Thoracic aorta (tissue), 2 donors: ENCODE data around the gene RAVER1. TPM values are rescaled to one million over a fixed set of nuclear protein-coding genes. Genes with fewer than 3 reads are reported as not detected.

Source experiments
- ATAC-seq: fragments of 150-250 bp; one replicate; pipeline ENCODE4 v1.8.0; 2017; ENCODE audit warnings: low read depth; ENCODE audit not compliant: insufficient number of reproducible peaks, low FRiP score
- DNase-seq: peaks from one replicate; pipeline ENCODE4 v3.0.0-alpha.2; 2020; ENCODE audit warnings: low spot score
- H3K27ac ChIP-seq, 2 donors: fragments of 200-600 bp; sonication (generic); 1 replicate in 1 of 2; 2 replicates in 1 of 2; pipeline ENCODE4 v1.5.1; 2016; ENCODE audit warnings: mild to moderate bottlenecking in 2 of 2, moderate library complexity in 2 of 2
- H3K27me3 ChIP-seq: fragments of 200-600 bp; sonication (generic); replicated peaks from 2 replicates; pipeline ENCODE4 v1.6.0; 2016; ENCODE audit warnings: mild to moderate bottlenecking; ENCODE audit not compliant: insufficient read depth
- H3K36me3 ChIP-seq: fragments of 200-600 bp; sonication (generic); one replicate; pipeline ENCODE4 v1.5.1; 2016
- H3K4me1 ChIP-seq, 2 donors: fragments of 200-600 bp; sonication (generic); 1 replicate in 1 of 2; 2 replicates in 1 of 2; pipeline versions ENCODE4 v1.5.1 to v1.6.0; 2016; ENCODE audit warnings: low read depth in 2 of 2, mild to moderate bottlenecking in 1 of 2; ENCODE audit not compliant: control insufficient read depth in 1 of 2
- H3K4me3 ChIP-seq: fragments of 200-600 bp; sonication (generic); 2 replicates; pipeline ENCODE4 v1.5.1; 2016; ENCODE audit warnings: mild to moderate bottlenecking
- H3K9me3 ChIP-seq: fragments of 200-600 bp; sonication (generic); 2 replicates; pipeline ENCODE4 v1.5.1; 2016
- total RNA-seq, 2 donors: library from RNA; depleted of rRNA; stranded (reverse); fragments of >200 nt; gene quantifications; one replicate each; pipeline versions ENCODE4 v1.1.0 to v1.2.3, GENCODE V29; 2016
- TF ChIP-seq, protein P1 (sequence below): fragments of 200-600 bp; sonication (generic); IDR thresholded peaks from one replicate; pipeline ENCODE4 v1.5.1; 2019; ENCODE audit warnings: antibody characterized with exemption

RAVER1 gene
- total RNA-seq, 2 donors from 2014 or later = 31.8 to 33.4 TPM

DNA sequence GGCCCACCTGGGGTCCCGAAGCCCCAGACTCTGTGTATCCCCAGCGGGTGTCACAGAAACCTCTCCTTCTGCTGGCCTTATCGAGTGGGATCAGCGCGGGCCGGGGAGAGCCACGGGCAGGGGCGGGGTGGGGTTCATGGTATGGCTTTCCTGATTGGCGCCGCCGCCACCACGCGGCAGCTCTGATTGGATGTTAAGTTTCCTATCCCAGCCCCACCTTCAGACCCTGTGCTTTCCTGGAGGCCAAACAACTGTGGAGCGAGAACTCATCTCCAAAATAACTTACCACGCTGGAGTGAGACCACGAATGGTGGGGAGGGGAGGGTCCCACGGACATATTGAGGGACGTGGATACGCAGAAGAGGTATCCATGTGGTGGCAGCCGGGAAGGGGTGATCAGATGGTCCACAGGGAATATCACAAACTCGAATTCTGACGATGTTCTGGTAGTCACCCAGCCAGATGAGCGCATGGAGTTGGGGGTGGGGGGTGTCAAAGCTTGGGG, 44.6 kb downstream of the RAVER1 start:
- Histone ChIP-seq H3K4me3 (peak overlapping the region; percentile 74), H3K36me3 (peaks cover 3% of the 10 kb centered on the region), H3K9me3 (no peaks in the 10 kb centered on the region), H3K4me1 (peaks cover 45 to 58% of the 10 kb centered on the region in 2 donors), H3K27ac (no peak overlapping the region), H3K27me3 (peaks cover 25% of the 10 kb centered on the region)
- TF ChIP-seq, protein P1, sequence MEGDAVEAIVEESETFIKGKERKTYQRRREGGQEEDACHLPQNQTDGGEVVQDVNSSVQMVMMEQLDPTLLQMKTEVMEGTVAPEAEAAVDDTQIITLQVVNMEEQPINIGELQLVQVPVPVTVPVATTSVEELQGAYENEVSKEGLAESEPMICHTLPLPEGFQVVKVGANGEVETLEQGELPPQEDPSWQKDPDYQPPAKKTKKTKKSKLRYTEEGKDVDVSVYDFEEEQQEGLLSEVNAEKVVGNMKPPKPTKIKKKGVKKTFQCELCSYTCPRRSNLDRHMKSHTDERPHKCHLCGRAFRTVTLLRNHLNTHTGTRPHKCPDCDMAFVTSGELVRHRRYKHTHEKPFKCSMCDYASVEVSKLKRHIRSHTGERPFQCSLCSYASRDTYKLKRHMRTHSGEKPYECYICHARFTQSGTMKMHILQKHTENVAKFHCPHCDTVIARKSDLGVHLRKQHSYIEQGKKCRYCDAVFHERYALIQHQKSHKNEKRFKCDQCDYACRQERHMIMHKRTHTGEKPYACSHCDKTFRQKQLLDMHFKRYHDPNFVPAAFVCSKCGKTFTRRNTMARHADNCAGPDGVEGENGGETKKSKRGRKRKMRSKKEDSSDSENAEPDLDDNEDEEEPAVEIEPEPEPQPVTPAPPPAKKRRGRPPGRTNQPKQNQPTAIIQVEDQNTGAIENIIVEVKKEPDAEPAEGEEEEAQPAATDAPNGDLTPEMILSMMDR = no peak
- DNase-seq (no peak), ATAC-seq (no peak)

DNA sequence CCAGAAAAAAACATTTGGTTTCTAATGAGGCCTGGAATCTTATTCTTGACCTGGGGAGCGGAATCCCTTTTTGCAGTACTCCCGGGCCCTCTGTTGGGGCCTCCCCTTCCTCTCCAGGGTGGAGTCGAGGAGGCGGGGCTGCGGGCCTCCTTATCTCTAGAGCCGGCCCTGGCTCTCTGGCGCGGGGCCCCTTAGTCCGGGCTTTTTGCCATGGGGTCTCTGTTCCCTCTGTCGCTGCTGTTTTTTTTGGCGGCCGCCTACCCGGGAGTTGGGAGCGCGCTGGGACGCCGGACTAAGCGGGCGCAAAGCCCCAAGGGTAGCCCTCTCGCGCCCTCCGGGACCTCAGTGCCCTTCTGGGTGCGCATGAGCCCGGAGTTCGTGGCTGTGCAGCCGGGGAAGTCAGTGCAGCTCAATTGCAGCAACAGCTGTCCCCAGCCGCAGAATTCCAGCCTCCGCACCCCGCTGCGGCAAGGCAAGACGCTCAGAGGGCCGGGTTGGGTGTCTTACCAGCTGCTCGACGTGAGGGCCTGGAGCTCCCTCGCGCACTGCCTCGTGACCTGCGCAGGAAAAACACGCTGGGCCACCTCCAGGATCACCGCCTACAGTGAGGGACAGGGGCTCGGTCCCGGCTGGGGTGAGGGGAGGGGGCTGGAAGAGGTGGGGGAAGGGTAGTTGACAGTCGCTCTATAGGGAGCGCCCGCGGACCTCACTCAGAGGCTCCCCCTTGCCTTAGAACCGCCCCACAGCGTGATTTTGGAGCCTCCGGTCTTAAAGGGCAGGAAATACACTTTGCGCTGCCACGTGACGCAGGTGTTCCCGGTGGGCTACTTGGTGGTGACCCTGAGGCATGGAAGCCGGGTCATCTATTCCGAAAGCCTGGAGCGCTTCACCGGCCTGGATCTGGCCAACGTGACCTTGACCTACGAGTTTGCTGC, 46.3 kb downstream of the RAVER1 start, which contains the start of gene ICAM4:
Gene ICAM4 (plus strand): TSS at position 153 of the 935 bp plus-strand sequence. CDS start 58 bp downstream, at position 211.
- no peaks in the 10 kb centered on the region for H3K9me3 ChIP-seq
- no peak within 1 kb of the TSS for H3K27ac ChIP-seq
- H3K4me3 ChIP-seq = peak within 1 kb of the TSS; percentile 23
- H3K36me3 ChIP-seq = peaks cover 5% of the 10 kb centered on the region
- H3K27me3 ChIP-seq = peaks cover 11% of the 10 kb centered on the region
- no peak for ATAC-seq
- peaks cover 42 to 53% of the 10 kb centered on the region in 2 donors for H3K4me1 ChIP-seq
- TF ChIP-seq, protein P1 = no peak
- DNase-seq = no peak

DNA sequence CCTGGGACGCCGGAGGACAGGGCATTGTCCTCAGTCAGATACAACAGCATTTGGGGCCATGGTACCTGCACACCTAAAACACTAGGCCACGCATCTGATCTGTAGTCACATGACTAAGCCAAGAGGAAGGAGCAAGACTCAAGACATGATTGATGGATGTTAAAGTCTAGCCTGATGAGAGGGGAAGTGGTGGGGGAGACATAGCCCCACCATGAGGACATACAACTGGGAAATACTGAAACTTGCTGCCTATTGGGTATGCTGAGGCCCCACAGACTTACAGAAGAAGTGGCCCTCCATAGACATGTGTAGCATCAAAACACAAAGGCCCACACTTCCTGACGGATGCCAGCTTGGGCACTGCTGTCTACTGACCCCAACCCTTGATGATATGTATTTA, 47.9 kb downstream of the RAVER1 start:
- TF ChIP-seq, protein P1 = no peak
- H3K36me3 ChIP-seq = peaks cover 5% of the 10 kb centered on the region
- peaks cover 3% of the 10 kb centered on the region for H3K27me3 ChIP-seq
- H3K9me3 ChIP-seq = no peaks in the 10 kb centered on the region
- DNase-seq (no peak), ATAC-seq (no peak)
- peaks cover 28 to 36% of the 10 kb centered on the region in 2 donors for H3K4me1 ChIP-seq
- no peak overlapping the region for H3K27ac ChIP-seq
- no peak overlapping the region for H3K4me3 ChIP-seq

DNA sequence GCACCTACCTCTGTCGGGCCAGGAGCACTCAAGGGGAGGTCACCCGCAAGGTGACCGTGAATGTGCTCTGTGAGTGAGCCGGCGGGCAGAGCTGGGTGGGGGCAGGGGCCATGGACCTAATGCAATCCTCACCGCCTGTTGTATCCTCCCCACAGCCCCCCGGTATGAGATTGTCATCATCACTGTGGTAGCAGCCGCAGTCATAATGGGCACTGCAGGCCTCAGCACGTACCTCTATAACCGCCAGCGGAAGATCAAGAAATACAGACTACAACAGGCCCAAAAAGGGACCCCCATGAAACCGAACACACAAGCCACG, 48.4 kb downstream of the RAVER1 start:
- Histone ChIP-seq H3K9me3 (no peaks in the 10 kb centered on the region), H3K36me3 (peaks cover 5% of the 10 kb centered on the region), H3K27me3 (peaks cover 3% of the 10 kb centered on the region), H3K4me3 (no peak overlapping the region), H3K4me1 (peaks cover 25 to 32% of the 10 kb centered on the region in 2 donors), H3K27ac (no peak overlapping the region)
- ATAC-seq (no peak), DNase-seq (no peak)
- TF ChIP-seq, protein P1 = no peak
